H1 (cell line): ENCODE data around the gene CTSW. TPM values are rescaled to one million over a fixed set of nuclear protein-coding genes. Genes with fewer than 3 reads are reported as not detected.

Experiments used
- CTCF ChIA-PET: fragments of 300-600 bp; sonication (Branson Sonifier 250); formaldehyde crosslinking; loops from one replicate; lab custom pipeline; 2021; ENCODE audit not compliant: partially characterized antibody; lab: Charles Lee
- POLR2A ChIA-PET: fragments of 300-600 bp; sonication (Branson Sonifier 250); formaldehyde crosslinking; loops from one replicate; lab custom pipeline; 2021; ENCODE audit warnings: inconsistent platforms; ENCODE audit not compliant: partially characterized antibody; lab: Charles Lee
- DNase-seq, 2 experiments: peaks; one replicate each; pipeline versions ENCODE4 v3.0.0 to v3.0.0-alpha.2; 2010 to 2022; ENCODE audit warnings: low spot score in 2 of 2, low read depth in 1 of 2, mixed read lengths in 1 of 2
- FAIRE-seq: peaks from 2 replicates; lab custom pipeline; 2011; peaks lifted over from hg19 to GRCh38; lab: Jason Lieb, UNC
- H2AFZ ChIP-seq: 2 replicates; pipeline ENCODE4 v1.8.1; 2012; ENCODE audit warnings: low read length, inconsistent platforms
- H2AK5ac ChIP-seq: 2 replicates; pipeline ENCODE4 v1.6.1; 2013; ENCODE audit warnings: low read depth, low read length
- H2BK120ac ChIP-seq: replicated peaks from 2 replicates; pipeline ENCODE3; 2013; ENCODE audit warnings: low read depth, low read length, inconsistent platforms
- H2BK12ac ChIP-seq: 2 replicates; pipeline ENCODE4 v1.6.1; 2013; ENCODE audit warnings: low read depth, low read length
- H2BK15ac ChIP-seq: 2 replicates; pipeline ENCODE4 v1.6.1; 2013; ENCODE audit warnings: low read length
- H2BK20ac ChIP-seq: 2 replicates; pipeline ENCODE4 v1.6.1; 2013; ENCODE audit warnings: low read length
- H2BK5ac ChIP-seq: 2 replicates; pipeline ENCODE4 v1.6.1; 2013; ENCODE audit warnings: low read depth, low read length
- H3K14ac ChIP-seq: 2 replicates; pipeline ENCODE4 v1.6.1; 2013; ENCODE audit warnings: inconsistent platforms; ENCODE audit not compliant: insufficient read length
- H3K18ac ChIP-seq: 2 replicates; pipeline ENCODE4 v1.6.1; 2013; ENCODE audit warnings: low read length; ENCODE audit errors: extremely low read depth
- H3K23ac ChIP-seq: 2 replicates; pipeline ENCODE4 v1.6.1; 2013; ENCODE audit warnings: inconsistent platforms; ENCODE audit not compliant: insufficient read length
- H3K23me2 ChIP-seq: 2 replicates; pipeline ENCODE4 v1.6.1; 2013; ENCODE audit warnings: low read depth, low read length
- H3K27ac ChIP-seq: 2 replicates; pipeline ENCODE4 v1.6.1; 2011; ENCODE audit warnings: low read depth, low read length, inconsistent platforms
- H3K27me3 ChIP-seq, 4 experiments: replicated peaks in 1 of 4; 1 replicate in 1 of 4; 2 replicates in 3 of 4; pipeline versions ENCODE4 v1.6.1 to v1.8.1; 2011 to 2013; ENCODE audit warnings: low read length in 3 of 4, mild to moderate bottlenecking in 3 of 4, inconsistent platforms in 2 of 4, mixed read lengths in 2 of 4, moderate library complexity in 1 of 4; ENCODE audit not compliant: control insufficient read depth in 3 of 4, insufficient read depth in 3 of 4; ENCODE audit errors: extremely low read depth in 1 of 4
- H3K36me3 ChIP-seq, 4 experiments: 2 replicates each; pipeline versions ENCODE4 v1.6.1 to v1.8.1; 2011 to 2013; ENCODE audit warnings: mild to moderate bottlenecking in 4 of 4, low read length in 3 of 4, moderate library complexity in 2 of 4, control low read depth in 1 of 4, inconsistent platforms in 1 of 4; ENCODE audit not compliant: insufficient read depth in 4 of 4, control insufficient read depth in 2 of 4
- H3K4ac ChIP-seq: replicated peaks from 2 replicates; pipeline ENCODE3; 2013; ENCODE audit warnings: low read length, low read depth, mixed read lengths, inconsistent platforms; ENCODE audit not compliant: insufficient read length
- H3K4me1 ChIP-seq, 4 experiments: replicated peaks in 1 of 4; 1 replicate in 1 of 4; 2 replicates in 3 of 4; pipeline versions ENCODE4 v1.6.1 to v1.8.1; 2011 to 2013; ENCODE audit warnings: low read length in 3 of 4, inconsistent platforms in 2 of 4, mixed read lengths in 1 of 4; ENCODE audit not compliant: insufficient read depth in 4 of 4, control insufficient read depth in 3 of 4
- H3K4me2 ChIP-seq, 2 experiments: 2 replicates each; pipeline versions ENCODE4 v1.6.1 to v1.8.1; 2011 to 2013; ENCODE audit warnings: low read depth in 2 of 2, low read length in 2 of 2, control low read depth in 1 of 2, inconsistent platforms in 1 of 2, mild to moderate bottlenecking in 1 of 2; ENCODE audit not compliant: insufficient read depth in 1 of 2
- H3K4me3 ChIP-seq, 4 experiments: fragments of 200-600, 300-600 bp in 1 of 4; sonication (generic), shearing (Covaris generic), sonication (Bioruptor Twin) in 1 of 4; 2 replicates each; pipeline versions ENCODE4 v1.5.1 to v1.8.1; 2011 to 2016; ENCODE audit warnings: low read length in 4 of 4, low read depth in 3 of 4, control low read depth in 2 of 4, inconsistent platforms in 2 of 4, mild to moderate bottlenecking in 2 of 4, mixed read lengths in 1 of 4, moderate library complexity in 1 of 4; ENCODE audit not compliant: insufficient read depth in 2 of 4; ENCODE audit errors: extremely low read depth in 1 of 4
- H3K56ac ChIP-seq: replicated peaks from 2 replicates; pipeline ENCODE3; 2013; ENCODE audit warnings: low read depth, mild to moderate bottlenecking, mixed read lengths, low read length, inconsistent platforms; ENCODE audit not compliant: insufficient read length
- H3K79me1 ChIP-seq: 2 replicates; pipeline ENCODE4 v1.6.1; 2013; ENCODE audit warnings: low read depth, low read length, control low read depth
- H3K79me2 ChIP-seq, 2 experiments: 2 replicates each; pipeline versions ENCODE4 v1.6.1 to v1.8.1; 2012 to 2013; ENCODE audit warnings: low read length in 2 of 2, mild to moderate bottlenecking in 2 of 2, inconsistent platforms in 1 of 2; ENCODE audit not compliant: insufficient read depth in 2 of 2, control insufficient read depth in 1 of 2
- H3K9ac ChIP-seq, 4 experiments: replicated peaks in 1 of 4; 1 replicate in 1 of 4; 2 replicates in 3 of 4; pipeline versions ENCODE4 v1.6.1 to v1.8.1; 2011 to 2013; ENCODE audit warnings: low read depth in 3 of 4, low read length in 3 of 4, control low read depth in 2 of 4, mild to moderate bottlenecking in 2 of 4, moderate library complexity in 2 of 4, inconsistent platforms in 1 of 4; ENCODE audit errors: extremely low read depth in 1 of 4
- H3K9me3 ChIP-seq, 2 experiments: 2 replicates each; pipeline versions ENCODE4 v1.6.1 to v1.8.1; 2012 to 2013; ENCODE audit warnings: mild to moderate bottlenecking in 2 of 2, moderate library complexity in 2 of 2, control low read depth in 1 of 2, inconsistent platforms in 1 of 2, low read depth in 1 of 2, low read length in 1 of 2, mixed read lengths in 1 of 2; ENCODE audit not compliant: insufficient read depth in 2 of 2
- H4K20me1 ChIP-seq, 2 experiments: replicated peaks in 1 of 2; 2 replicates each; pipeline versions ENCODE3 to v1.8.1; 2011 to 2013; ENCODE audit warnings: inconsistent platforms in 2 of 2, low read length in 2 of 2, mild to moderate bottlenecking in 1 of 2; ENCODE audit not compliant: insufficient read depth in 2 of 2, control insufficient read depth in 1 of 2
- H4K5ac ChIP-seq: 2 replicates; pipeline ENCODE4 v1.6.1; 2013; ENCODE audit warnings: low read length, low read depth, mixed read lengths, inconsistent platforms; ENCODE audit not compliant: insufficient read length
- H4K8ac ChIP-seq: 2 replicates; pipeline ENCODE4 v1.8.0; 2013; ENCODE audit warnings: mild to moderate bottlenecking, moderate library complexity, low read length, inconsistent platforms; ENCODE audit not compliant: insufficient read depth; ENCODE audit errors: extremely low read depth
- H4K91ac ChIP-seq: replicated peaks from 2 replicates; pipeline ENCODE3; 2013; ENCODE audit warnings: low read length, mixed read lengths, inconsistent platforms; ENCODE audit not compliant: insufficient read length
- BACH1 ChIP-seq: IDR thresholded peaks from 2 replicates; pipeline ENCODE4 v1.6.1; 2012; ENCODE audit warnings: low read length, improper control_type of control experiment
- E2F6 ChIP-seq: IDR thresholded peaks from 2 replicates; pipeline ENCODE4 v1.6.1; 2012; ENCODE audit warnings: inconsistent platforms
- EZH2 ChIP-seq: fragments of 200-600 bp; sonication (generic); IDR thresholded peaks from 2 replicates; pipeline ENCODE4 v1.7.1; 2012; ENCODE audit warnings: low read depth, mild to moderate bottlenecking, moderate library complexity, low read length, inconsistent platforms; ENCODE audit not compliant: severe bottlenecking
- HDAC2 ChIP-seq, 2 experiments: fragments of 300-600 bp in 1 of 2; sonication (generic) in 1 of 2; IDR thresholded peaks; 2 replicates each; pipeline ENCODE4 v1.6.1; 2011 to 2012; ENCODE audit warnings: low read depth in 2 of 2, low read length in 2 of 2, mild to moderate bottlenecking in 2 of 2, moderate library complexity in 2 of 2, borderline replicate concordance in 1 of 2, inconsistent platforms in 1 of 2
- MAFK ChIP-seq: IDR thresholded peaks from 2 replicates; pipeline ENCODE4 v1.6.1; 2012; ENCODE audit warnings: low read depth, mild to moderate bottlenecking, improper control_type of control experiment, low read length
- POLR2A ChIP-seq, 2 experiments: IDR thresholded peaks; 1 replicate in 1 of 2; 2 replicates in 1 of 2; pipeline ENCODE4 v1.6.1; 2011; ENCODE audit warnings: low read depth in 2 of 2, low read length in 2 of 2, mild to moderate bottlenecking in 2 of 2; ENCODE audit errors: control extremely low read depth in 1 of 2
- POLR2AphosphoS5 ChIP-seq: IDR thresholded peaks from 2 replicates; pipeline ENCODE4 v1.6.1; 2011; ENCODE audit warnings: low read depth, low read length
- RAD21 ChIP-seq, 2 experiments: IDR thresholded peaks in 1 of 2; conservative IDR thresholded peaks in 1 of 2; 2 replicates each; pipeline ENCODE4 v1.6.1; 2011; ENCODE audit warnings: low read depth in 2 of 2, low read length in 2 of 2, improper control_type of control experiment in 1 of 2, inconsistent platforms in 1 of 2, mild to moderate bottlenecking in 1 of 2, moderate library complexity in 1 of 2
- SIRT6 ChIP-seq: IDR thresholded peaks from one replicate; pipeline ENCODE4 v1.7.1; 2012; ENCODE audit warnings: low read length, inconsistent platforms
- SIX5 ChIP-seq: IDR thresholded peaks from 2 replicates; pipeline ENCODE4 v1.6.1; 2011; ENCODE audit warnings: mild to moderate bottlenecking, low read depth, low read length
- ZNF274 ChIP-seq: IDR thresholded peaks from 2 replicates; pipeline ENCODE4 v1.7.0; 2012; ENCODE audit warnings: low read length, borderline replicate concordance; ENCODE audit errors: extremely low read depth
- WGBS, 2 experiments: shearing (Covaris generic) in 1 of 2; methylation state at CpG; one replicate each; pipeline versions ENCODE4 v1.1.6 to v1.1.7; 2013 to 2015; ENCODE audit warnings: low lambda C conversion rate in 2 of 2, mixed read lengths in 2 of 2, inconsistent platforms in 1 of 2, low coverage in 1 of 2, missing lambda C conversion rate in 1 of 2; ENCODE audit not compliant: insufficient replicate concordance in 2 of 2, insufficient coverage in 1 of 2, insufficient read length in 1 of 2; ENCODE audit errors: extremely low coverage in 1 of 2, missing lambda C conversion rate in 1 of 2; 5-methylcytosine and 5-hydroxymethylcytosine counted together
- polyA plus RNA-seq, 7 experiments: library from polyadenylated mRNA; depleted of rRNA in 3 of 7; stranded (reverse) in 5 of 7; unstranded in 2 of 7; fragments of >200 nt in 5 of 7; fragments of 200-250 nt in 2 of 7; gene quantifications; 1 replicate in 5 of 7; 2 replicates in 1 of 7; 4 replicates in 1 of 7; pipeline versions ENCODE4 v1.2.1 to v1.2.3, GENCODE V29; 2011 to 2013; ENCODE audit warnings: missing spikeins in 2 of 7, mixed read lengths in 2 of 7
- total RNA-seq: library from RNA; stranded (reverse); fragmentation: NEBNext Ultra II Directional; extraction: Animal tissue kit (Norgen Biotek cat#: 25700); gene quantifications from 2 replicates; pipeline ENCODE4 v1.2.1, GENCODE V29; 2021

The CTSW gene
- total and polyA plus RNA-seq, 2 of the 8 experiments (the other 6 are each of a cell fraction or from before 2014, with no cell fraction given) = not detected

- H3K9me3 ChIP-seq = peaks cover 4 to 8% of the 10 kb centered on the region in 2 experiments; a peak in 2 of 4 replicates
- H3K4me1 ChIP-seq = peaks cover 0 to 9% (median under 1%) of the 10 kb centered on the region in 4 experiments; a peak in 4 of 7 replicates
- H2BK12ac ChIP-seq = no peak overlapping the region
- H3K79me2 ChIP-seq = peaks cover 15 to 36% of the 10 kb centered on the region in 2 experiments
- no peaks in the 10 kb centered on the region for H3K27me3 ChIP-seq
- peak overlapping the region; percentile 83 to 84; a peak in 3 of 4 replicates for H3K4me2 ChIP-seq
- no peak overlapping the region for H2BK15ac ChIP-seq
- H3K14ac ChIP-seq = no peak overlapping the region
- TF ChIP-seq E2F6 (no peak), POLR2AphosphoS5 (peak; percentile 61), EZH2 (no peak), BACH1 (no peak), RAD21 (IDR thresholded peaks at IDR 0.05 in 1 of 2, conservative IDR thresholded peaks at IDR 0.05 in 1 of 2; ENCODE audit: low read depth in 2 of 2, low read length in 2 of 2) (no peak), HDAC2 (IDR thresholded peaks at IDR 0.05; ENCODE audit: borderline replicate concordance in 1 of 2, low read depth in 2 of 2, low read length in 2 of 2) (no peak), SIRT6 (no peak), MAFK (no peak), SIX5 (no peak), ZNF274 (no peak), POLR2A (IDR thresholded peaks at IDR 0.05; ENCODE audit: control extremely low read depth in 1 of 2, low read depth in 2 of 2, low read length in 2 of 2) (peak in 1 of 2 experiments; percentile 22; a peak in 2 of 3 replicates)
- no peak overlapping the region for H2BK5ac ChIP-seq
- no peak for FAIRE-seq
- peaks cover 17 to 34% (median 31%) of the 10 kb centered on the region in 4 experiments for H3K36me3 ChIP-seq
- H3K23me2 ChIP-seq = peaks cover 13% of the 10 kb centered on the region
- POLR2A ChIA-PET = interaction anchor here (0.5 to 39.7 kb wide), 5 partner anchors 0 to 356 kb away, joined by 3 to 1071 read pairs (median 4); partner anchors contain the start of genes CCDC85B, CFL1, CTSW and EFEMP2
- H3K56ac ChIP-seq = no peak overlapping the region
- H3K4ac ChIP-seq = no peak overlapping the region
- no peak overlapping the region for H2AFZ ChIP-seq
- no peak overlapping the region for H2BK120ac ChIP-seq
- H3K4me3 ChIP-seq = peak overlapping the region; percentile 86 to 96 (median 91); a peak in 7 of 8 replicates
- H3K9ac ChIP-seq = no peak overlapping the region; a peak in 1 of 7 replicates
- H3K79me1 ChIP-seq = peaks cover 20% of the 10 kb centered on the region
- H4K20me1 ChIP-seq = peaks cover 29 to 30% of the 10 kb centered on the region in 2 experiments
- H3K27ac ChIP-seq = no peak overlapping the region
- H2AK5ac ChIP-seq = no peak overlapping the region
- H3K18ac ChIP-seq = no peak overlapping the region
- H4K5ac ChIP-seq = no peak overlapping the region
- H2BK20ac ChIP-seq = no peak overlapping the region
- CTCF ChIA-PET = interaction anchor here (2.2 to 8.6 kb wide), 2 partner anchors 14 to 29 kb away, joined by 8 to 71 read pairs; partner anchors contain the start of gene EFEMP2
- H4K8ac ChIP-seq = no peak overlapping the region
- DNase-seq = no peak
- WGBS, 2 experiments = 99% methylated on average over 14 of the region's 15 CpGs; no CpG with 5 or more reads in 1 of the 2 experiments
- H4K91ac ChIP-seq = no peak overlapping the region
- H3K23ac ChIP-seq = no peak overlapping the region
These were observed 23.7 kb upstream of the CTSW start for GRCh38 chr11:65855927-65856363.
